Prostate gland (tissue), 2 donors: ENCODE measurements around the gene MORN4. TPM values are rescaled to one million over a fixed set of nuclear protein-coding genes. Genes with fewer than 3 reads are reported as not detected.
"Not testable (repeated sequence)": the region's sequence is repeated elsewhere in the genome, so short reads cannot be mapped to it uniquely, and the experiment has no call there.

Experiments
- DNase-seq: peaks from one replicate; pipeline ENCODE4 v3.0.0-alpha.2; 2019; ENCODE audit warnings: low spot score
- H3K27ac ChIP-seq, 2 donors: fragments of 200-600 bp; sonication (generic); 2 replicates each; pipeline ENCODE4 v1.5.1; 2017 to 2019
- H3K27me3 ChIP-seq: fragments of 200-600 bp; sonication (generic); replicated peaks from 2 replicates; pipeline ENCODE4 v1.5.1; 2019; ENCODE audit not compliant: insufficient read depth
- H3K36me3 ChIP-seq, 2 donors: fragments of 200-600 bp; sonication (generic); 1 replicate in 1 of 2; 2 replicates in 1 of 2; pipeline versions ENCODE4 v1.5.1 to v1.8.1; 2017 to 2019
- H3K4me1 ChIP-seq: fragments of 200-600 bp; sonication (generic); replicated peaks from 2 replicates; pipeline ENCODE4 v1.5.1; 2019
- H3K4me3 ChIP-seq, 2 donors: fragments of 200-600 bp; sonication (generic); 2 replicates each; pipeline ENCODE4 v1.5.1; 2017 to 2019
- H3K9me3 ChIP-seq: fragments of 200-600 bp; sonication (generic); 2 replicates; pipeline ENCODE4 v1.5.1; 2017
- POLR2A ChIP-seq: fragments of 450-650 bp; IDR thresholded peaks from one replicate; pipeline ENCODE4 v1.6.1; 2016; ENCODE audit warnings: antibody characterized with exemption, mild to moderate bottlenecking
- POLR2AphosphoS5 ChIP-seq: sonication (generic); formaldehyde crosslinking; IDR thresholded peaks from one replicate; pipeline ENCODE4 v1.6.1; 2017; ENCODE audit warnings: antibody characterized with exemption
- WGBS: methylation state at CpG from one replicate; pipeline ENCODE4 v1.1.5; 2018; 5-methylcytosine and 5-hydroxymethylcytosine counted together
- intact Hi-C: fragments of 100-400 bp; cut with DNase I; formaldehyde crosslinking; loops from one replicate; pipeline ENCODE4 v1.14.2; 2022
- total RNA-seq, 2 donors: library from RNA; depleted of rRNA; stranded (reverse); fragments of >200 nt; gene quantifications; one replicate each; pipeline ENCODE4 v1.1.0, GENCODE V29; 2016
- TF ChIP-seq, protein P1 (sequence below), 4 experiments: fragments of 200-600 bp in 2 of 4; fragments of 450-650 bp in 2 of 4; sonication (generic) in 2 of 4; IDR thresholded peaks; 1 replicate in 3 of 4; 2 replicates in 1 of 4; pipeline ENCODE4 v1.5.1; 2016 to 2019; ENCODE audit warnings: antibody characterized with exemption in 4 of 4, mild to moderate bottlenecking in 2 of 4, moderate library complexity in 2 of 4

The MORN4 gene
- total RNA-seq, 2 donors from 2014 or later = 4.7 to 5.5 TPM

DNA sequence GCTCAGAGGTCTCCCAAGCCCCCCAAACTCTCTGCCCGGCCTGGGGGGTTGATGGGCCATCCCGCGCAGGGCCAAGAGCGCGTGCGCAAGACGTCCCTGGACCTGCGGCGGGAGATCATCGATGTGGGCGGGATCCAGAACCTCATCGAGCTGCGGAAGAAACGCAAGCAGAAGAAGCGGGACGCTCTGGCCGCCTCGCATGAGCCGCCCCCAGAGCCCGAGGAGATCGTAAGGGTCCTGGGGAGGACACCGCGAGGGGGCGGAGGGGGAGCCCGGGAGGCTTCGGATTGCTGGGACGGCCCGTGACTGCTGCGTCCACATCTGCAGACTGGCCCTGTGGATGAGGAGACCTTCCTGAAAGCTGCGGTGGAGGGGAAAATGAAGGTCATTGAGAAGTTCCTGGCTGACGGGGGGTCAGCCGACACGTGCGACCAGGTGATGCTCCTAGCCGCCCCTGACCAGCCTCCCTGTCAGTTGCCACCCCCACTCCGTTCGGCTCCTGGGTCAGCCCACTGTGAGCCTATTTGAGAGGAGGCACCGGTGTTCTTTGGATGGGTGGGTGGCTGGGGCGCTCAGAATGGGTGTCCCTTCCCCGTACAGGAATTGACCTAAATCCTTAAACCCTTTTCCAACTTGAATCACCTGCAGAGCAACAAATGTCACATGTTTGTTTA lies 55.0 kb downstream of the MORN4 start:
- Histone ChIP-seq H3K27ac (no peak overlapping the region), H3K4me3 (no peak overlapping the region), H3K36me3 (no peaks in the 10 kb centered on the region), H3K27me3 (no peaks in the 10 kb centered on the region), H3K9me3 (no peaks in the 10 kb centered on the region), H3K4me1 (no peaks in the 10 kb centered on the region)
- intact Hi-C loops = no loop called here
- DNase-seq = no peak
- WGBS = 71% methylated on average over 38 of the region's 40 CpGs
- TF ChIP-seq POLR2AphosphoS5 (no peak), POLR2A (no peak)
- TF ChIP-seq, protein P1, sequence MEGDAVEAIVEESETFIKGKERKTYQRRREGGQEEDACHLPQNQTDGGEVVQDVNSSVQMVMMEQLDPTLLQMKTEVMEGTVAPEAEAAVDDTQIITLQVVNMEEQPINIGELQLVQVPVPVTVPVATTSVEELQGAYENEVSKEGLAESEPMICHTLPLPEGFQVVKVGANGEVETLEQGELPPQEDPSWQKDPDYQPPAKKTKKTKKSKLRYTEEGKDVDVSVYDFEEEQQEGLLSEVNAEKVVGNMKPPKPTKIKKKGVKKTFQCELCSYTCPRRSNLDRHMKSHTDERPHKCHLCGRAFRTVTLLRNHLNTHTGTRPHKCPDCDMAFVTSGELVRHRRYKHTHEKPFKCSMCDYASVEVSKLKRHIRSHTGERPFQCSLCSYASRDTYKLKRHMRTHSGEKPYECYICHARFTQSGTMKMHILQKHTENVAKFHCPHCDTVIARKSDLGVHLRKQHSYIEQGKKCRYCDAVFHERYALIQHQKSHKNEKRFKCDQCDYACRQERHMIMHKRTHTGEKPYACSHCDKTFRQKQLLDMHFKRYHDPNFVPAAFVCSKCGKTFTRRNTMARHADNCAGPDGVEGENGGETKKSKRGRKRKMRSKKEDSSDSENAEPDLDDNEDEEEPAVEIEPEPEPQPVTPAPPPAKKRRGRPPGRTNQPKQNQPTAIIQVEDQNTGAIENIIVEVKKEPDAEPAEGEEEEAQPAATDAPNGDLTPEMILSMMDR (IDR thresholded peaks at IDR 0.05) = no peak

DNA sequence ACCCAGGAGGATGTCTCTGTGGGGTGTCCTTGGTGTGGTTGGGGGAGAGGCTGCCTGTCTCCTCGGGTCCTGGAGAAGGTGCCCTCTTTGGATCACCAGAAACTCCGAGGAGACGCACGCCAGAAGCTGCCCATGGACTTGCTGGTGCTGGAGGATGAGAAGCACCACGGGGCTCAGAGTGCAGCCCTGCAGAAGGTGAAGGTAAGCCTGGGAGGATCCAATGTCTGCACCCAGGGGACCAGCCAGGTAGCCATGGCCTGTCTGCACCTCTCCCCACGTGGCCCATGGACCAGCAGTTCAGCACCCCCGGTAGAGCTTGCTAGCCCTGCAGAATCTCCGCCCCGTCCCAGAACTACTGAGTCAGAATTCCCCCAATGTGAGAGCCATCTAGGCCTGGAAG lies 55.6 kb downstream of the MORN4 start:
- Histone ChIP-seq H3K4me1 (no peaks in the 10 kb centered on the region), H3K36me3 (no peaks in the 10 kb centered on the region), H3K27ac (no peak overlapping the region), H3K9me3 (no peaks in the 10 kb centered on the region), H3K27me3 (no peaks in the 10 kb centered on the region), H3K4me3 (no peak overlapping the region)
- 77% methylated on average over 9 of the region's 9 CpGs for WGBS
- TF ChIP-seq POLR2A (no peak), POLR2AphosphoS5 (no peak)
- TF ChIP-seq, protein P1 (IDR thresholded peaks at IDR 0.05) = no peak
- no peak for DNase-seq
- intact Hi-C loops = no loop called here

- intact Hi-C loops, H3K4me1 ChIP-seq, H3K4me3 ChIP-seq, H3K9me3 ChIP-seq, DNase-seq, H3K36me3 ChIP-seq, H3K27ac ChIP-seq, H3K27me3 ChIP-seq: not testable (repeated sequence)
- 37% methylated on average over 5 of the region's 5 CpGs for WGBS
These were observed 56.8 kb downstream of the MORN4 start for GRCh38 chr10:97576487-97576886.

GRCh38 chr10:97575127-97575668 lies 58.1 kb downstream of the MORN4 start:
- 80% methylated on average over 6 of the region's 6 CpGs for WGBS
- H3K9me3 ChIP-seq = no peaks in the 10 kb centered on the region
- no peaks in the 10 kb centered on the region for H3K27me3 ChIP-seq
- no peak for TF ChIP-seq POLR2A
- TF ChIP-seq POLR2AphosphoS5 = no peak
- TF ChIP-seq, protein P1 (IDR thresholded peaks at IDR 0.05) = no peak
- no peak overlapping the region for H3K4me3 ChIP-seq
- intact Hi-C loops = no loop called here
- no peaks in the 10 kb centered on the region for H3K36me3 ChIP-seq
- H3K4me1 ChIP-seq = no peaks in the 10 kb centered on the region
- DNase-seq = no peak
- peak overlapping the region in 1 of 2 donors; percentile 40 for H3K27ac ChIP-seq

GRCh38 chr10:97574374-97575126 lies 58.8 kb downstream of the MORN4 start:
- H3K4me3 ChIP-seq = no peak overlapping the region
- no peaks in the 10 kb centered on the region for H3K4me1 ChIP-seq
- no peaks in the 10 kb centered on the region for H3K27me3 ChIP-seq
- peak; percentile 92 for DNase-seq
- H3K27ac ChIP-seq = peak overlapping the region; percentile 38 to 40
- intact Hi-C loops = no loop called here
- H3K36me3 ChIP-seq = no peaks in the 10 kb centered on the region
- TF ChIP-seq POLR2AphosphoS5 = peak; percentile 92
- TF ChIP-seq, protein P1 (IDR thresholded peaks at IDR 0.05) = no peak
- TF ChIP-seq POLR2A = no peak
- no peaks in the 10 kb centered on the region for H3K9me3 ChIP-seq
- WGBS = 33% methylated on average over 4 of the region's 4 CpGs
